ENCODE results near the gene TMIGD2.

TMIGD2 gene

DNA sequence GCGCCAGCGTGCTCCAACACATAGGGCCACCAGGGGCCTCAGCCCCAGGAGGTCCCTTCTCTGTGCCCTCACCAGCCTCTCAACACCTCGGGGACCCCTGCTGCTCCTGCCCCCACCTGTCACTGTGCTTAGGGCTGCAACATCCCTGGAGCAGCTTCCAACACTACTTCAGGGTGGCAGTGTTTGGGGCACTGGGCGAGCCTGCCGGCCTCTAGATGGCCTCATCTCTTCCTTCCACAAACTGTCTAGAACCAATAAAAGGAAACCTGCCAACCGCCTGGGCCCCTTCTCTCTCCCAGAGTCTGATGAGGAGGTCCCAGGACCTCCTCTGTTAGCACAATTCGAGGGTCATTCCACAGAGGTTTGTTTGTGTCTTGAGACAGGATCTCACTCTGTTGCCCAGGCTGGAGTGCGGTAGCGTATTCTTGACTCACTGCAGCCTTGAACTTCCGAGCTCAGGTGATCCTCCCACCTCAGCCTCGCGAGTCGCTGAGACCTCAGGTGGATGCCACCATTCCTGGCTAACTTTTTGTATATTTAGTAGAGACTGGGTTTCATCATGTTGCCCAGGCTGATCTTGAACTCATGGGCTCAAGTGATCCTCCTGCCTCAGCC is 33.3 kb downstream of the TMIGD2 start:
- no peaks in the 10 kb centered on the region for H3K9me3 ChIP-seq (ENCODE audit: control insufficient read depth, insufficient read depth, low read length)
- no peaks in the 10 kb centered on the region; the same call in 1 of the 2 replicates for H4K20me1 ChIP-seq (ENCODE audit: control insufficient read depth, insufficient read depth, low read depth, low read length)
- no peaks in the 10 kb centered on the region; the same call in 1 of the 2 replicates for H3F3A ChIP-seq (ENCODE audit: control insufficient read depth, insufficient read depth)
- no peak overlapping the region for H3K4me2 ChIP-seq (ENCODE audit: low read length)
- H3K79me2 ChIP-seq (ENCODE audit: control insufficient read depth, low read length): no peaks in the 10 kb centered on the region
- H3K9me2 ChIP-seq (replicated peaks; ENCODE audit: control insufficient read depth, low read length): no peaks in the 10 kb centered on the region
- H3K4me3 ChIP-seq (ENCODE audit: low read length): no peak overlapping the region
- no peaks in the 10 kb centered on the region for H3K4me1 ChIP-seq (ENCODE audit: control insufficient read depth, low read length)
- TF ChIP-seq EZH2phosphoT487 (IDR thresholded peaks at IDR 0.05; ENCODE audit: borderline replicate concordance, low read length): no peak
- TF ChIP-seq CTCF (IDR thresholded peaks at IDR 0.05; ENCODE audit: low read depth, low read length, poor library complexity, severe bottlenecking): no peak
- H3K27ac ChIP-seq (ENCODE audit: low read depth, low read length): no peak overlapping the region
- peaks cover 33% of the 10 kb centered on the region for H3K36me3 ChIP-seq (ENCODE audit: control insufficient read depth, low read length)
- H3K27me3 ChIP-seq (ENCODE audit: control insufficient read depth, low read length): no peaks in the 10 kb centered on the region

GRCh38 chr19:4267901-4268815 is 34.0 kb downstream of the TMIGD2 start:
- Histone ChIP-seq H3K9me2 (replicated peaks; ENCODE audit: control insufficient read depth, low read length) (no peaks in the 10 kb centered on the region), H3K27ac (ENCODE audit: low read depth, low read length) (no peak overlapping the region), H3K36me3 (ENCODE audit: control insufficient read depth, low read length) (peaks cover 35% of the 10 kb centered on the region), H3K4me3 (ENCODE audit: low read length) (no peak overlapping the region), H3K4me2 (ENCODE audit: low read length) (no peak overlapping the region), H4K20me1 (ENCODE audit: control insufficient read depth, insufficient read depth, low read depth, low read length) (no peaks in the 10 kb centered on the region; the same call in 1 of the 2 replicates), H3K27me3 (ENCODE audit: control insufficient read depth, low read length) (no peaks in the 10 kb centered on the region), H3K79me2 (ENCODE audit: control insufficient read depth, low read length) (no peaks in the 10 kb centered on the region), H3K4me1 (ENCODE audit: control insufficient read depth, low read length) (no peaks in the 10 kb centered on the region), H3F3A (ENCODE audit: control insufficient read depth, insufficient read depth) (no peaks in the 10 kb centered on the region; the same call in 1 of the 2 replicates), H3K9me3 (ENCODE audit: control insufficient read depth, insufficient read depth, low read length) (no peaks in the 10 kb centered on the region)
- TF ChIP-seq CTCF (IDR thresholded peaks at IDR 0.05; ENCODE audit: low read depth, low read length, poor library complexity, severe bottlenecking) (no peak), EZH2phosphoT487 (IDR thresholded peaks at IDR 0.05; ENCODE audit: borderline replicate concordance, low read length) (no peak)

DNA sequence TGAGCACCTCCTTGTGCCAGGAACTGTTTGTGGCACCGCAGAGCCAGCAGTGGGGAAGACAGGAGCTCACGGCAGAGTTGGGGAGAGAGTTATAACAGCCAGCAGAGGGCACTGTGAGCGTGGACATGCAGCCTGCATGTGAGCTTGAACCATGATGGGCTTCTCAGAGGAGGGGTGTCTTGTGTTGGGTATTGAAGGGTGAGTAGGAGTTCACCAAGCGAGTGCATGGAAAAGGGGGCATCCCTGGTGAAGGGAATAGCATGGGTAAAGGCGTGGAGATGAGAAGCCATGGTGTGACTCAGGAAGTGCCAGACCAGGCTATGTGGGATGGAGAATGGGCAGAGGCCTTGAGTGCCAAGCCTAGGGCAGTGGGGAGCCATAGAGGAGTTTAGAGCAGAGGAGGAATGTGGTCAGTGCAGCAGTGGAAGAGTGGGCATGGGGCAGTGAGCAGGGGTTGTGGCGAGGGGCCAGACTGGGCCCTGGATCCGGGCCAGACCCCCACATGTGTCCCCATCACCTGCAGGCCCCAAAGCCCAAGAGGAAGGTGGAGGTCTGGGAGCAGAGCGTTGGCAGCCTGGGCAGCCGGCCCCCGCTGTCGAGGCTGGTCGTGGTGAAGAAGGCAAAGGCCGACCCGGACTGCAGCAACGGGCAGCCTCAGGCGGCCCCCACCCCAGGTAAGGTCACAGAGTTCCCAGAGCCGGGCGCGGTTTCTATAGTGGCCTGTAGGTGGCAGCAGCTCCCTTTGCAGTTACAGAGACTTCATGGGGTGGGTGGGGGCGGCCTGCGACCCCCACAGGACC is 34.9 kb downstream of the TMIGD2 start:
- H3K4me2 ChIP-seq (ENCODE audit: low read length): no peak overlapping the region
- peaks cover 40% of the 10 kb centered on the region for H3K36me3 ChIP-seq (ENCODE audit: control insufficient read depth, low read length)

More for the DNA sequence above, 34.9 kb downstream of the TMIGD2 start:
- Histone ChIP-seq H3K4me3 (ENCODE audit: low read length) (no peak overlapping the region), H3K9me2 (replicated peaks; ENCODE audit: control insufficient read depth, low read length) (no peaks in the 10 kb centered on the region), H3K79me2 (ENCODE audit: control insufficient read depth, low read length) (no peaks in the 10 kb centered on the region), H3K9me3 (ENCODE audit: control insufficient read depth, insufficient read depth, low read length) (no peaks in the 10 kb centered on the region), H3K4me1 (ENCODE audit: control insufficient read depth, low read length) (no peaks in the 10 kb centered on the region), H3F3A (ENCODE audit: control insufficient read depth, insufficient read depth) (no peaks in the 10 kb centered on the region; the same call in 1 of the 2 replicates), H3K27ac (ENCODE audit: low read depth, low read length) (no peak overlapping the region), H3K27me3 (ENCODE audit: control insufficient read depth, low read length) (no peaks in the 10 kb centered on the region), H4K20me1 (ENCODE audit: control insufficient read depth, insufficient read depth, low read depth, low read length) (no peaks in the 10 kb centered on the region; the same call in 1 of the 2 replicates)
- TF ChIP-seq EZH2phosphoT487 (IDR thresholded peaks at IDR 0.05; ENCODE audit: borderline replicate concordance, low read length): no peak
- TF ChIP-seq CTCF (IDR thresholded peaks at IDR 0.05; ENCODE audit: low read depth, low read length, poor library complexity, severe bottlenecking): peak; percentile 64
